Activated CD4-positive, alpha-beta T cell treated with anti-CD3 and anti-CD28 coated beads for 36 hours (primary cell): ENCODE measurements around the gene ZBTB17. TPM values are rescaled to one million over a fixed set of nuclear protein-coding genes. Genes with fewer than 3 reads are reported as not detected.

Source experiments
- ATAC-seq: fragments of 200-7000 bp; cut with Tn5 transposase; one replicate; pipeline ENCODE4 v1.10.0; 2021; ENCODE audit warnings: mild to moderate bottlenecking, moderate library complexity
- CTCF ChIA-PET: fragments of 350-600 bp; sonication (Branson Sonifier 250); formaldehyde crosslinking; loops from one replicate; lab custom pipeline; 2021; ENCODE audit warnings: antibody characterized with exemption; lab: Charles Lee
- POLR2A ChIA-PET: fragments of 350-600 bp; sonication (Branson Sonifier 250); formaldehyde crosslinking; loops from one replicate; lab custom pipeline; 2021; ENCODE audit warnings: antibody characterized with exemption, inconsistent platforms; lab: Charles Lee
- DNase-seq: peaks from one replicate; pipeline ENCODE4 v3.0.0-alpha.2; 2020
- H3K27ac Mint-ChIP-seq: one replicate; pipeline ENCODE4 v1.8.0; 2021; ENCODE audit warnings: mixed read lengths
- H3K27me3 Mint-ChIP-seq: one replicate; pipeline ENCODE4 v1.8.0; 2021; ENCODE audit warnings: mixed read lengths
- H3K36me3 Mint-ChIP-seq: one replicate; pipeline ENCODE4 v1.8.0; 2021; ENCODE audit warnings: low read depth, mixed read lengths
- H3K4me1 Mint-ChIP-seq: one replicate; pipeline ENCODE4 v1.8.0; 2021; ENCODE audit warnings: mixed read lengths
- H3K4me3 Mint-ChIP-seq: one replicate; pipeline ENCODE4 v1.8.0; 2021; ENCODE audit warnings: mild to moderate bottlenecking, moderate library complexity, mixed read lengths
- H3K9me3 Mint-ChIP-seq: one replicate; pipeline ENCODE4 v1.8.0; 2021; ENCODE audit warnings: low read depth, mixed read lengths
- intact Hi-C, 2 experiments: fragments of 100-400 bp; cut with DNase I in 1 of 2; cut with micrococcal nuclease in 1 of 2; formaldehyde crosslinking; loops; one replicate each; pipeline versions ENCODE4 v1.14.2 to v1.15.1; 2022 to 2024; cut with DNase I, micrococcal nuclease
- total RNA-seq, 2 experiments: library from RNA; stranded (reverse); gene quantifications; one replicate each; pipeline ENCODE4 v1.2.3, GENCODE V29; 2021

The ZBTB17 gene
- total RNA-seq, 2 experiments from 2014 or later: 47.7 to 48.3 TPM

- DNase-seq (no peak), ATAC-seq (no peak)
- no peaks in the 10 kb centered on the region for H3K36me3 Mint-ChIP-seq
- CTCF ChIA-PET: interaction anchor here (0.6 to 1.2 kb wide), 3 partner anchors 8 to 367 kb away, joined by 3 read pairs; no protein-coding TSS in a partner anchor
- no peak overlapping the region for H3K27ac Mint-ChIP-seq
- peaks cover 2% of the 10 kb centered on the region for H3K4me1 Mint-ChIP-seq
- H3K4me3 Mint-ChIP-seq: no peak overlapping the region
- intact Hi-C loops: no loop called here
- no peaks in the 10 kb centered on the region for H3K27me3 Mint-ChIP-seq
- POLR2A ChIA-PET: no interaction called here
- no peaks in the 10 kb centered on the region for H3K9me3 Mint-ChIP-seq
Observed at GRCh38 chr1:16017076-16017460, 41.2 kb upstream of the ZBTB17 start.

- no peaks in the 10 kb centered on the region for H3K9me3 Mint-ChIP-seq
- H3K4me3 Mint-ChIP-seq: no peak overlapping the region
- ATAC-seq (no peak), DNase-seq (no peak)
- no peak overlapping the region for H3K27ac Mint-ChIP-seq
- H3K27me3 Mint-ChIP-seq: no peaks in the 10 kb centered on the region
- H3K36me3 Mint-ChIP-seq: no peaks in the 10 kb centered on the region
- intact Hi-C loops: no loop called here
- peaks cover 2% of the 10 kb centered on the region for H3K4me1 Mint-ChIP-seq
- CTCF ChIA-PET: interaction anchor here (0.6 to 0.8 kb wide), 4 partner anchors 11 to 366 kb away, joined by 3 to 4 read pairs (median 3); no protein-coding TSS in a partner anchor
- POLR2A ChIA-PET: no interaction called here
Observed at GRCh38 chr1:16015960-16016901, 40.3 kb upstream of the ZBTB17 start.

- no peak for DNase-seq
- Mint-ChIP-seq H3K9me3 (no peaks in the 10 kb centered on the region), H3K4me3 (no peak overlapping the region), H3K36me3 (no peaks in the 10 kb centered on the region), H3K4me1 (peaks cover 2% of the 10 kb centered on the region), H3K27ac (no peak overlapping the region), H3K27me3 (no peaks in the 10 kb centered on the region)
- intact Hi-C loops: no loop called here
- POLR2A ChIA-PET: no interaction called here
- no peak for ATAC-seq
- CTCF ChIA-PET: interaction anchor here (0.7 kb wide), 1 partner anchor 21 kb away, joined by 3 read pairs; no protein-coding TSS in a partner anchor
Observed at GRCh38 chr1:16015491-16015890, 39.6 kb upstream of the ZBTB17 start.

- H3K27me3 Mint-ChIP-seq: no peaks in the 10 kb centered on the region
- no peak overlapping the region for H3K27ac Mint-ChIP-seq
- no peak overlapping the region for H3K4me3 Mint-ChIP-seq
- no peaks in the 10 kb centered on the region for H3K36me3 Mint-ChIP-seq
- POLR2A ChIA-PET: no interaction called here
- CTCF ChIA-PET: interaction anchor here (0.6 to 1.5 kb wide), 3 partner anchors 20 to 45 kb away, joined by 3 read pairs; no protein-coding TSS in a partner anchor
- no peak for DNase-seq
- intact Hi-C loops: loop anchor here in 1 of 2 experiments (5.0 kb wide), 1 partner anchor 223 kb away; the partner anchor contains the start of gene CPLANE2
- no peaks in the 10 kb centered on the region for H3K9me3 Mint-ChIP-seq
- no peak for ATAC-seq
- H3K4me1 Mint-ChIP-seq: peaks cover 2% of the 10 kb centered on the region
Observed at GRCh38 chr1:16014509-16015482, 38.9 kb upstream of the ZBTB17 start.

GRCh38 chr1:16013908-16014258 is 38.0 kb upstream of the ZBTB17 start:
- DNase-seq: no peak
- CTCF ChIA-PET: interaction anchor here (0.6 to 1.5 kb wide), 2 partner anchors 41 to 46 kb away, joined by 3 read pairs; no protein-coding TSS in a partner anchor
- intact Hi-C loops: loop anchor here in 1 of 2 experiments (1.0 to 5.0 kb wide), 2 partner anchors 42 to 223 kb away; partner anchors contain the start of gene CPLANE2

GRCh38 chr1:16013220-16013907 is 37.5 kb upstream of the ZBTB17 start:
- H3K27me3 Mint-ChIP-seq: no peaks in the 10 kb centered on the region
- ChIA-PET POLR2A (no interaction called here), CTCF (interaction anchor here (0.5 to 1.5 kb wide), 2 partner anchors 41 to 164 kb away, joined by 3 read pairs; no protein-coding TSS in a partner anchor)
- peaks cover 2% of the 10 kb centered on the region for H3K4me1 Mint-ChIP-seq
- no peaks in the 10 kb centered on the region for H3K9me3 Mint-ChIP-seq
- no peaks in the 10 kb centered on the region for H3K36me3 Mint-ChIP-seq
- DNase-seq (peak; percentile 79), ATAC-seq (peak; percentile 70)
- intact Hi-C loops: loop anchor here in 1 of 2 experiments (1.0 to 5.0 kb wide), 2 partner anchors 43 to 224 kb away; partner anchors contain the start of gene CPLANE2
- H3K4me3 Mint-ChIP-seq: no peak overlapping the region
- no peak overlapping the region for H3K27ac Mint-ChIP-seq

More at GRCh38 chr1:16013908-16014258, 38.0 kb upstream of the ZBTB17 start:
- POLR2A ChIA-PET: no interaction called here
- no peaks in the 10 kb centered on the region for H3K27me3 Mint-ChIP-seq
- no peak for ATAC-seq
- H3K36me3 Mint-ChIP-seq: no peaks in the 10 kb centered on the region
- no peak overlapping the region for H3K4me3 Mint-ChIP-seq
- no peaks in the 10 kb centered on the region for H3K9me3 Mint-ChIP-seq
- H3K27ac Mint-ChIP-seq: no peak overlapping the region
- H3K4me1 Mint-ChIP-seq: peaks cover 2% of the 10 kb centered on the region

- no peak overlapping the region for H3K27ac Mint-ChIP-seq
- ChIA-PET CTCF (interaction anchor here (0.5 kb wide), 1 partner anchor 164 kb away, joined by 3 read pairs; no protein-coding TSS in a partner anchor), POLR2A (no interaction called here)
- no peaks in the 10 kb centered on the region for H3K9me3 Mint-ChIP-seq
- H3K27me3 Mint-ChIP-seq: no peaks in the 10 kb centered on the region
- H3K4me1 Mint-ChIP-seq: peaks cover 2% of the 10 kb centered on the region
- ATAC-seq (peak; percentile 45), DNase-seq (peak; percentile 64)
- H3K4me3 Mint-ChIP-seq: peak overlapping the region; percentile 12
- no peaks in the 10 kb centered on the region for H3K36me3 Mint-ChIP-seq
- intact Hi-C loops: loop anchor here in 1 of 2 experiments (1.0 to 5.0 kb wide), 2 partner anchors 44 to 225 kb away; partner anchors contain the start of gene CPLANE2
Observed at GRCh38 chr1:16012590-16013219, 36.8 kb upstream of the ZBTB17 start.

- intact Hi-C loops: loop anchor here in 1 of 2 experiments (5.0 kb wide), 1 partner anchor 225 kb away; the partner anchor contains the start of gene CPLANE2
- POLR2A ChIA-PET: no interaction called here
- Mint-ChIP-seq H3K36me3 (no peaks in the 10 kb centered on the region), H3K27me3 (no peaks in the 10 kb centered on the region), H3K4me3 (no peak overlapping the region), H3K9me3 (no peaks in the 10 kb centered on the region), H3K27ac (no peak overlapping the region), H3K4me1 (peaks cover 3% of the 10 kb centered on the region)
- ATAC-seq (no peak), DNase-seq (no peak)
- CTCF ChIA-PET: interaction anchor here (0.8 to 1.4 kb wide), 2 partner anchors 197 to 217 kb away, joined by 3 read pairs; no protein-coding TSS in a partner anchor
Observed at GRCh38 chr1:16011936-16012589, 36.2 kb upstream of the ZBTB17 start.

- H3K27me3 Mint-ChIP-seq: no peaks in the 10 kb centered on the region
- no peaks in the 10 kb centered on the region for H3K9me3 Mint-ChIP-seq
- ChIA-PET CTCF (interaction anchor here (0.5 to 1.6 kb wide), 9 partner anchors 8 to 354 kb away, joined by 3 to 4 read pairs (median 3); no protein-coding TSS in a partner anchor), POLR2A (no interaction called here)
- no peak for DNase-seq
- H3K4me1 Mint-ChIP-seq: peaks cover 10% of the 10 kb centered on the region
- no peak for ATAC-seq
- intact Hi-C loops: loop anchor here in 1 of 2 experiments (5.0 kb wide), 1 partner anchor 226 kb away; the partner anchor contains the start of gene CPLANE2
- H3K4me3 Mint-ChIP-seq: no peak overlapping the region
- no peaks in the 10 kb centered on the region for H3K36me3 Mint-ChIP-seq
- no peak overlapping the region for H3K27ac Mint-ChIP-seq
Observed at GRCh38 chr1:16010837-16011236, 34.9 kb upstream of the ZBTB17 start.
